Measurements from ENCODE around the gene SRPK3.
"Not testable (repeated sequence)": the region's sequence is repeated elsewhere in the genome, so short reads cannot be mapped to it uniquely, and the experiment has no call there.

Gene SRPK3

GRCh38 chrX:153812220-153812619 is 31.4 kb downstream of the SRPK3 start:
- no peak for TF ChIP-seq ZNF274 (IDR thresholded peaks at IDR 0.05; ENCODE audit: low read depth, low read length)
- H3K4me3 ChIP-seq (ENCODE audit: low read length), result no peak overlapping the region

- no peak for TF ChIP-seq ZNF274 (IDR thresholded peaks at IDR 0.05; ENCODE audit: low read depth, low read length)
- no peak overlapping the region for H3K4me3 ChIP-seq (ENCODE audit: low read length)
These were observed 32.3 kb downstream of the SRPK3 start for GRCh38 chrX:153813161-153813560.

GRCh38 chrX:153814591-153815315 is 33.9 kb downstream of the SRPK3 start:
- no peak for TF ChIP-seq ZNF274 (IDR thresholded peaks at IDR 0.05; ENCODE audit: low read depth, low read length)
- no peak overlapping the region for H3K4me3 ChIP-seq (ENCODE audit: low read length)

GRCh38 chrX:153816831-153817690 is 36.2 kb downstream of the SRPK3 start:
- no peak overlapping the region for H3K4me3 ChIP-seq (ENCODE audit: low read length)
- no peak for TF ChIP-seq ZNF274 (IDR thresholded peaks at IDR 0.05; ENCODE audit: low read depth, low read length)

- not testable (repeated sequence) for H3K4me3 ChIP-seq (ENCODE audit: low read length)
These were observed 37.2 kb downstream of the SRPK3 start for GRCh38 chrX:153818064-153818463.

- TF ChIP-seq ZNF274 (IDR thresholded peaks at IDR 0.05; ENCODE audit: low read depth, low read length), result no peak
- no peak overlapping the region for H3K4me3 ChIP-seq (ENCODE audit: low read length)
These were observed 37.9 kb downstream of the SRPK3 start for GRCh38 chrX:153818571-153819383.

GRCh38 chrX:153819384-153820040 is 38.7 kb downstream of the SRPK3 start:
- no peak overlapping the region for H3K4me3 ChIP-seq (ENCODE audit: low read length)
- no peak for TF ChIP-seq ZNF274 (IDR thresholded peaks at IDR 0.05; ENCODE audit: low read depth, low read length)

GRCh38 chrX:153820601-153821000 is 39.8 kb downstream of the SRPK3 start:
- no peak for TF ChIP-seq ZNF274 (IDR thresholded peaks at IDR 0.05; ENCODE audit: low read depth, low read length)
- no peak overlapping the region for H3K4me3 ChIP-seq (ENCODE audit: low read length)

GRCh38 chrX:153821066-153821465 is 40.2 kb downstream of the SRPK3 start:
- H3K4me3 ChIP-seq (ENCODE audit: low read length), result no peak overlapping the region
- no peak for TF ChIP-seq ZNF274 (IDR thresholded peaks at IDR 0.05; ENCODE audit: low read depth, low read length)

- no peak for TF ChIP-seq ZNF274 (IDR thresholded peaks at IDR 0.05; ENCODE audit: low read depth, low read length)
- H3K4me3 ChIP-seq (ENCODE audit: low read length), result no peak overlapping the region
These were observed 43.5 kb downstream of the SRPK3 start for GRCh38 chrX:153824348-153824747.

- no peak overlapping the region for H3K4me3 ChIP-seq (ENCODE audit: low read length)
- no peak for TF ChIP-seq ZNF274 (IDR thresholded peaks at IDR 0.05; ENCODE audit: low read depth, low read length)
These were observed 44.2 kb downstream of the SRPK3 start for GRCh38 chrX:153825042-153825441.

- no peak for TF ChIP-seq ZNF274 (IDR thresholded peaks at IDR 0.05; ENCODE audit: low read depth, low read length)
These were observed 46.2 kb downstream of the SRPK3 start for GRCh38 chrX:153827016-153827415.

GRCh38 chrX:153827903-153828302 is 47.1 kb downstream of the SRPK3 start:
- TF ChIP-seq ZNF274 (IDR thresholded peaks at IDR 0.05; ENCODE audit: low read depth, low read length), result no peak

More at GRCh38 chrX:153827016-153827415, 46.2 kb downstream of the SRPK3 start:
- H3K4me3 ChIP-seq (ENCODE audit: low read length), result no peak overlapping the region

GRCh38 chrX:153828308-153828707 is 47.5 kb downstream of the SRPK3 start:
- H3K4me3 ChIP-seq (ENCODE audit: low read length), result no peak overlapping the region
- no peak for TF ChIP-seq ZNF274 (IDR thresholded peaks at IDR 0.05; ENCODE audit: low read depth, low read length)

More at GRCh38 chrX:153827903-153828302, 47.1 kb downstream of the SRPK3 start:
- H3K4me3 ChIP-seq (ENCODE audit: low read length), result no peak overlapping the region
